GM10847 (cell line): ENCODE measurements around the gene GNAT1.

Source experiments
- POLR2A ChIP-seq: IDR thresholded peaks from 2 replicates; pipeline ENCODE4 v1.6.1; 2011; ENCODE audit not compliant: insufficient read length; ENCODE audit errors: extremely low read depth

GNAT1 gene

GRCh38 chr3:50233176-50233575, 41.8 kb downstream of the GNAT1 start:
- no peak for TF ChIP-seq POLR2A

- peak; percentile 96 for TF ChIP-seq POLR2A
These were observed 44.5 kb downstream of the GNAT1 start, which contains the start of gene GNAI2 for GRCh38 chr3:50235716-50236483. Gene GNAI2 (plus strand): TSS chr3:50236204. CDS start chr3:50236336, 132 bp downstream.

DNA sequence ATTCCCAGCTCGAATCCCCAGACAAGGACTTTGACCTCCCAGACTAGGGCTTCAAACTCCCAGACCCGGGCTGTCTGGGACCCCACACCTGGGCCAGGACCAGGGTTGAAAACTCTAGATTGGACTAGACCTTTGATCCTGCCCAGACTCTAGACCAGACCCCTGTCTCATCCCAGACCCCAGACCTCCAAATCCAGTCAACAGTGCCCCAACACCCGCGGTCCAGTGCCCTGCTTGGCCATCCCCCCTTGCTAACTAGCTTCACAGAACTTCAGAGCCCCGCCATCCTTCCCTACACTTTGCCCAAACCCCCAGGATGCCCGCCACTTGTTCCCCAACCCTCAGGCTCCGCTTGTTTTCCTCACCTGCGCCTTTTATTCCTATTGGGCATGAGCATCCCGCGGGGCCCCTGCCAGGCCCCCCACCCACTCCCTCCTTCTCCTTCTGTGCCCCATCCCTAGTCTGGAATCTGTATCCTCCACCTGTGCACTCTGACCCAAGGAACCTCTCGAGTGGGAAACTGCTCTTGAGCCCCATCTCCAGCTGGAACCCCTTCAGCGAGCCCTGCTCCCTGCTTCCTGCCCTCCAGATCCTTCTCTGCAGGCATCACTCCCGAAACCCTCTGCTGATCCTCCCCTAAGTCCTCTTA, 45.2 kb downstream of the GNAT1 start:
- no peak for TF ChIP-seq POLR2A

DNA sequence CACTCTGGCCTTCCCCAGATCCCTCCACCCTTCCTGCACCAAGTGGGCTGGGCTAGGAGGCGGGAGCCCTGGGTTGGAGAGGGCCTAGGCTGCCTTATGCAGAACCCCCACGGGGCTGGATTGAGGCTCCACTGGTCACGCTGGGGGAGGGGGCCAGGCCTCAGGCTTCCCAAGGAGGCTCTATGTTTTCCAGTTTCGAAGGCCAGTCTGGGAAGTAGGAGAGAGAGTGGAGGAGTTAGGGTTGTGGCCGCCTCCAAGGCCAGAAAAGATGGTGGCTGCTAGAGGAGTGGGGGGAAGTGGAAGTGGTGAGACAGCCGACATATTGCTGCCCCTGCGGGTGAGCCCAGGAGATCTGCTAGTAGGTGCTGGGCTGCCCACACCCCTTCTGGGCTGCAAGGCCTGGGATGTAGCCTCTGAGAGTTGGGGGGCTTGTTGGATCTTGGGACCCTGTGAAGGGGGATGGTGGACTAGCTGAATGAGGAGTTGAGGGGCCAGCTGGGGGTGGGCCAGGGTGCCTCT, 45.8 kb downstream of the GNAT1 start:
- no peak for TF ChIP-seq POLR2A

DNA sequence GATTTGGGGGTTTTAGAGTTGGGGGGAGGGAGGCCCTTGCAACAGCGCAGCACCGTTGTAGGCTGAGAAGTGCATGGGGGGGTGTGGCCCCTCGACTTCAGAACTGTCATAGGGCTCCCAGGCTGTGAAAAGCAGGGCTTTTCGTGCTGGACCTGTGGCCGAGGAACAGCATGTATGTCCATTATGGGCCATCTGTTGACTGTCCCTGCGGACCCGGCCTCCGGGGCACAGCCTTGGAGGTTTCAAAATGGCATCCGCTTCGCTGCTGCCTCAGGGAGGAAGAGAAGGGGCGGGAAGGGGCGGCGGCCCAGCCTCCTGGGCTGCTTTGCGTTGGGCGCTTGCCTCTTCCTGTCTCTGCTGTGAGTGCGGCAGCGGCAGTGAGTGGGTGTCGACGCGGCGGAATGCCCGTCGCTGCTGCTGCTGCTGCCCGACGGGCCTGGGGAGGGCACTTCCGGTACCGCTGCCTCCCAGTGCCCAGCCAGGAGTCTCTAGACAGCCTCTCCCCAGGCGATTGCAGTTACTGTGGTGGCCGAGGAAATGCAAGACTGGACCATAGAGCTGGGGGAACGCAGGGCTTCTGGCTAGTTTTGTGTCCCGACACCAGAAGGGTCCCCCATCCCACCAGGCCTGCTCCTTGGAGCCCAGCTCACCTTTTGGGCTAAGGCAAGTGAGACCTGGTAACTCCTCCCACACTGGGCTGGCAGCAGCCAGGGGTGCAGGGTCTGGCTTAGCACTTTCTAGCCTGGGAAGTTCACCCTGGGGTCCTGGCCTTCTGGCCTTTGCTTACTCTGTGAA, 46.5 kb downstream of the GNAT1 start:
- peak; percentile 54 for TF ChIP-seq POLR2A

GRCh38 chr3:50238549-50239026, 47.2 kb downstream of the GNAT1 start:
- no peak for TF ChIP-seq POLR2A

DNA sequence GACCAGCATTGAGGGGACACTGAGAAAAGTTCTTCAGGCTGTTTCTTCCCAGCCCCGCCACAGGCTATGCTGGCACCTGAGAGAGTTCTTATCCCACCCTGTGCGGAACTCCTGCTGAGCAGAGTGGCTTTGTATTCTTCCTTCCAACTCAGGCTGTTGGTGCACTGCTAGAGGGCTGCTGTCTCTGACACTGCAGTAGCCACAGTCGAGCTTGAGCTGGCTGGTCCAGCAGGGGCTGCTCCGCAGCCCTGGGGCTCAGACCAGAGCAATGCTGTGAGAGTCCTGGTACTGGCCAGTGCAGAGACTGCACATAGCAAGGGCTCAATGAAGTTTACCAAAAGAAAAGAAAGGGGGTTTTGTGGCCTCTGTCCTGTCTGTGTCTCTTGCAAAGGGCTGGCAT, 48.2 kb downstream of the GNAT1 start:
- no peak for TF ChIP-seq POLR2A

- TF ChIP-seq POLR2A = no peak
These were observed 49.8 kb downstream of the GNAT1 start for GRCh38 chr3:50241163-50241562.

- no peak for TF ChIP-seq POLR2A
These were observed 50.4 kb downstream of the GNAT1 start for GRCh38 chr3:50241713-50242380.

DNA sequence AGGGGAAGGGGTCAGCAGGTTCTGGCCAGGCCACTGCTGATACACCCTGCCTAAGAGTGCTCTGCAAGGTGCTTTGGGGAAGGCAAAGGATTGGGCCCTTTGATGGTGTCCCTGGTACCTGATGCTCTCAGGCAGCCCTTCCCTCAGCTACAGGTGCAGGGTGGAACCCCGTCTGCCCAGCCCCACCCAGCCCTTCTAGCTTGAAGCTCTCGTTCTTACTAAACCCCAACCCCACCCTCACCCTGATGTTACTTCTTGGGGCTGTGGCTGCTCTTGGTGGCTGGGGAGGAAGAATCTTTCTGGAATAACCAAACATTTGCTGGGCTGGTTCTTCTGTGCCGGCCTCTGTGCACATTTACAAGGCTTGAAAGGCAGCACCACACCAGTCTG, 51.0 kb downstream of the GNAT1 start:
- TF ChIP-seq POLR2A = no peak

DNA sequence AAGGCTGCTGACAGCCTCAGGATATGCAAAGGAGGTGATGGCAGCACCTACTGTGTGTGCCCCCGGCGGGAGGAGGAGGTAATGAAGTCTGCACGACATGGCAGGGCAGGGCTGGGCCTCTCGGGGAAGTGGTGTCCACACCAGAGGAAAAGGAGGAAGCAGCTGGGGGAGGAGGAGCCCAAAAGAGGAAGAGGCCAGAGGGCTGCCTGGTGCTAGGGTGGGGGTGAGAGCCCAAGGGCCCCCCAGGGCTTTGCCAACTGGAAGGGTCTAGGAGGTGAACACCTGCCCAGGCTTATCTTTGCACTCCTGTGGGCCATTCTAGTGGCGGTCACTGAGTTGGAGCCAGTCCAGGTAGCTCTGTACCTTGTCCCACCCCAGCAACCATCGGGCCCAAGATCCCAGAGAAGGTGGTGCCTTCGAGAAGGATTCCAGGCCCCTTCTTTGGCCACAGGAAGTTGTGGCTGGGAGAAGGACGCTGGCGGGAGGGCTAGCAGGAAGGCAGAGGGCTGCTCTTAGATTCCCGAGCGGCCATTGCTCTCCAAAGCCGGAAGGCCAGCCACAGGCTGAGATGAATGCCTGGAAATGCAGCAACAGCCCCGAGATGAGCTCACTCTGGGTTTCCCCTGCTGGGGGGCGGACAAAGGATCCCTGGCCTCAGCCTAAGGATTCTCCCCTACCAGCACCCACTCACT, 51.6 kb downstream of the GNAT1 start:
- TF ChIP-seq POLR2A = no peak

DNA sequence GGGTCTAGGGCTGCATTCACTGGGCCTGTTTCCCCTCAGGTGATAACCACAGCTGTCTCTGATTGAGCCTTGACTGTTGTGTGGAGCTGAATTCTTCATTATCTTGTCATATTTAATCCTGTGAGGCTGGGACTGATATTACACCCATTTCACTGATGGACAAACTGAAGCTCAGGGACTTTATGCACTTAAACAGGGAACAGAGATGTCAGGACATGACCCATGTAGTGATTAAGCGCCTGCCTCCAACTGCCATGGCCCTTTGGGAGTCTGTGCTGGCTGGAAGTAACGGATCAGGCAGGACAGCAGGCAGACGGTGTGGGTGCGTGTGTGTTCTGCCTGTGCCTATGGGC, 52.1 kb downstream of the GNAT1 start:
- TF ChIP-seq POLR2A = no peak

- TF ChIP-seq POLR2A = no peak
These were observed 53.9 kb downstream of the GNAT1 start for GRCh38 chr3:50245251-50245745.

GRCh38 chr3:50245831-50246516, 54.6 kb downstream of the GNAT1 start:
- TF ChIP-seq POLR2A = no peak
